HCT116 (cell line): ENCODE measurements around the gene COX15. TPM values are rescaled to one million over a fixed set of nuclear protein-coding genes. Genes with fewer than 3 reads are reported as not detected.
A peak's percentile ranks its signal among the peaks of the same experiment; 100 is the strongest.
"Not testable (repeated sequence)": the region's sequence is repeated elsewhere in the genome, so short reads cannot be mapped to it uniquely, and the experiment has no call there.

ENCODE experiments used
- ATAC-seq: fragments of 200-7000 bp; cut with Tn5 transposase; 2 replicates; pipeline ENCODE4 v1.9.1; 2020; ENCODE audit warnings: mild to moderate bottlenecking, moderate library complexity
- BruUV-seq: library from RNA; stranded (reverse); fragments of 400-500 nt; replicated peaks from 2 replicates; lab custom pipeline; 2021; lab: Mats Ljungman, UMichigan
- CTCF ChIA-PET: fragments of 300-600 bp; sonication (Branson Sonifier 250); formaldehyde crosslinking; loops from one replicate; lab custom pipeline; 2021; ENCODE audit warnings: antibody characterized with exemption; lab: Charles Lee
- POLR2A ChIA-PET: fragments of 300-600, 350-600 bp; sonication (Branson Sonifier 250); formaldehyde crosslinking; loops from one replicate; lab custom pipeline; 2021; ENCODE audit warnings: antibody characterized with exemption; lab: Charles Lee
- RAD21 ChIA-PET, 2 experiments: fragments of 300-600 bp; sonication (Branson Sonifier 250); formaldehyde crosslinking; loops; one replicate each; lab custom pipeline; 2023; ENCODE audit warnings: low total read pairs in 2 of 2; ENCODE audit not compliant: uncharacterized antibody in 2 of 2, unreplicated experiment in 2 of 2, low non-redundant PET in 1 of 2; lab: Charles Lee
- DNase-seq: peaks from one replicate; pipeline ENCODE4 v3.0.0-alpha.2; 2010; ENCODE audit warnings: low read depth, low spot score
- H2AFZ ChIP-seq: fragments of 200-600 bp; shearing (Covaris generic), sonication (generic); 2 replicates; pipeline ENCODE4 v1.6.1; 2017; ENCODE audit warnings: low read depth, mixed run types, mixed read lengths, antibody characterized with exemption, low read length; ENCODE audit not compliant: poor library complexity, severe bottlenecking
- H3K27ac ChIP-seq: 2 replicates; pipeline ENCODE4 v1.5.1; 2012; ENCODE audit warnings: low read depth, low read length
- H3K27me3 ChIP-seq: fragments of 200-600 bp; sonication (generic); 2 replicates; pipeline ENCODE4 v1.6.1; 2016; ENCODE audit warnings: mixed run types, low read length, mixed read lengths; ENCODE audit not compliant: insufficient read depth
- H3K36me3 ChIP-seq, 2 experiments: fragments of 200-500 bp in 1 of 2; fragments of 200-600 bp in 1 of 2; sonication (Bioruptor generic) in 1 of 2; sonication (generic) in 1 of 2; 2 replicates each; pipeline versions ENCODE4 v1.5.1 to v1.6.1; 2014 to 2016; ENCODE audit warnings: low read length in 2 of 2, inconsistent platforms in 1 of 2, mixed read lengths in 1 of 2, mixed run types in 1 of 2; ENCODE audit not compliant: insufficient read depth in 2 of 2, control insufficient read depth in 1 of 2
- H3K4me1 ChIP-seq, 2 experiments: fragments of 200-600 bp in 1 of 2; sonication (generic) in 1 of 2; 2 replicates each; pipeline versions ENCODE4 v1.5.1 to v1.6.1; 2012 to 2017; ENCODE audit warnings: low read length in 2 of 2, inconsistent platforms in 1 of 2, mild to moderate bottlenecking in 1 of 2, mixed read lengths in 1 of 2, mixed run types in 1 of 2, moderate library complexity in 1 of 2; ENCODE audit not compliant: insufficient read depth in 2 of 2, control insufficient read depth in 1 of 2
- H3K4me2 ChIP-seq: fragments of 200-600 bp; sonication (generic); 2 replicates; pipeline ENCODE4 v1.6.1; 2017; ENCODE audit warnings: mixed run types, low read length, mixed read lengths
- H3K4me3 ChIP-seq, 2 experiments: fragments of 200-600 bp in 1 of 2; sonication (generic) in 1 of 2; replicated peaks in 1 of 2; 2 replicates each; pipeline ENCODE4 v1.5.1; 2011 to 2016; ENCODE audit warnings: low read length in 2 of 2, control low read depth in 1 of 2, low read depth in 1 of 2, mild to moderate bottlenecking in 1 of 2, mixed read lengths in 1 of 2, mixed run types in 1 of 2
- H3K79me2 ChIP-seq: fragments of 200-600 bp; sonication (generic); 2 replicates; pipeline ENCODE4 v1.6.1; 2017; ENCODE audit warnings: mild to moderate bottlenecking, mixed run types, low read length, moderate library complexity, mixed read lengths; ENCODE audit not compliant: insufficient read depth
- H3K9ac ChIP-seq: fragments of 200-600 bp; sonication (generic); 2 replicates; pipeline ENCODE4 v1.6.1; 2016; ENCODE audit warnings: low read length, mixed read lengths
- H3K9me2 ChIP-seq: fragments of 200-600 bp; sonication (generic), shearing (Covaris generic); 2 replicates; pipeline ENCODE4 v1.6.1; 2017; ENCODE audit warnings: mixed run types, mild to moderate bottlenecking, moderate library complexity; ENCODE audit not compliant: insufficient read depth
- H3K9me3 ChIP-seq, 2 experiments: fragments of 200-500 bp in 1 of 2; fragments of 200-600 bp in 1 of 2; sonication (Bioruptor generic) in 1 of 2; sonication (generic) in 1 of 2; 2 replicates each; pipeline ENCODE4 v1.6.1; 2014 to 2017; ENCODE audit warnings: low read length in 2 of 2, mixed read lengths in 2 of 2, inconsistent platforms in 1 of 2, low read depth in 1 of 2, mild to moderate bottlenecking in 1 of 2, mixed run types in 1 of 2, moderate library complexity in 1 of 2; ENCODE audit not compliant: control insufficient read depth in 1 of 2, insufficient read depth in 1 of 2
- H4K20me1 ChIP-seq: fragments of 200-600 bp; sonication (generic), shearing (Covaris generic); 2 replicates; pipeline ENCODE4 v1.6.1; 2017; ENCODE audit warnings: mixed run types, mild to moderate bottlenecking, moderate library complexity; ENCODE audit not compliant: insufficient read depth
- EGR1 ChIP-seq: IDR thresholded peaks from 2 replicates; pipeline ENCODE4 v1.6.1; 2012; ENCODE audit warnings: low read depth
- EZH2 ChIP-seq: fragments of 200-600 bp; sonication (generic); IDR thresholded peaks from 2 replicates; pipeline ENCODE4 v1.6.1; 2017; ENCODE audit warnings: antibody characterized with exemption, mixed run types
- EZH2phosphoT487 ChIP-seq: fragments of 200-600 bp; IDR thresholded peaks from 2 replicates; pipeline ENCODE4 v1.6.1; 2018; ENCODE audit warnings: antibody characterized with exemption, borderline replicate concordance
- FOSL1 ChIP-seq: IDR thresholded peaks from 2 replicates; pipeline ENCODE4 v1.6.1; 2012; ENCODE audit warnings: low read depth
- JUND ChIP-seq: IDR thresholded peaks from 2 replicates; pipeline ENCODE4 v1.6.1; 2012
- POLR2A ChIP-seq: IDR thresholded peaks from 2 replicates; pipeline ENCODE4 v1.7.0; 2011; ENCODE audit warnings: borderline replicate concordance; ENCODE audit not compliant: insufficient read depth, insufficient read length; ENCODE audit errors: extremely low read depth
- POLR2AphosphoS5 ChIP-seq: IDR thresholded peaks from 2 replicates; pipeline ENCODE4 v1.6.1; 2011; ENCODE audit warnings: mild to moderate bottlenecking, low read depth, low read length, moderate library complexity
- RAD21 ChIP-seq: IDR thresholded peaks from 2 replicates; pipeline ENCODE4 v1.6.1; 2012; ENCODE audit warnings: low read depth, mild to moderate bottlenecking
- SIN3A ChIP-seq: IDR thresholded peaks from 2 replicates; pipeline ENCODE4 v1.6.1; 2012; ENCODE audit warnings: low read depth
- SP1 ChIP-seq: IDR thresholded peaks from 2 replicates; pipeline ENCODE4 v1.6.1; 2012; ENCODE audit warnings: low read depth
- SRF ChIP-seq: IDR thresholded peaks from 2 replicates; pipeline ENCODE4 v1.6.1; 2012; ENCODE audit warnings: low read depth
- TCF7L2 ChIP-seq: IDR thresholded peaks from 2 replicates; pipeline ENCODE4 v1.7.0; 2011; ENCODE audit warnings: borderline replicate concordance, inconsistent platforms; ENCODE audit not compliant: insufficient read depth, insufficient read length; ENCODE audit errors: extremely low read depth
- ZFX ChIP-seq: fragments of 450-650 bp; IDR thresholded peaks from 2 replicates; pipeline ENCODE4 v1.6.1; 2017
- ZNF274 ChIP-seq: fragments of 200-500 bp; sonication (Bioruptor generic); IDR thresholded peaks from 2 replicates; pipeline ENCODE4 v1.6.1; 2014; ENCODE audit warnings: mild to moderate bottlenecking, low read depth, low read length, inconsistent platforms
- intact Hi-C: fragments of 100-400 bp; cut with micrococcal nuclease; formaldehyde crosslinking; loops from 2 replicates; pipeline ENCODE4 v1.10.0; 2022
- total RNA-seq: library from RNA; stranded (reverse); gene quantifications from one replicate; pipeline ENCODE4 v1.2.1, GENCODE V29; 2021; ENCODE audit not compliant: unreplicated experiment
- TF ChIP-seq, protein P1 (sequence below): IDR thresholded peaks from 2 replicates; pipeline ENCODE4 v1.6.1; 2012

COX15 gene
- total RNA-seq, 1 experiment from 2014 or later = 79.6 TPM

DNA sequence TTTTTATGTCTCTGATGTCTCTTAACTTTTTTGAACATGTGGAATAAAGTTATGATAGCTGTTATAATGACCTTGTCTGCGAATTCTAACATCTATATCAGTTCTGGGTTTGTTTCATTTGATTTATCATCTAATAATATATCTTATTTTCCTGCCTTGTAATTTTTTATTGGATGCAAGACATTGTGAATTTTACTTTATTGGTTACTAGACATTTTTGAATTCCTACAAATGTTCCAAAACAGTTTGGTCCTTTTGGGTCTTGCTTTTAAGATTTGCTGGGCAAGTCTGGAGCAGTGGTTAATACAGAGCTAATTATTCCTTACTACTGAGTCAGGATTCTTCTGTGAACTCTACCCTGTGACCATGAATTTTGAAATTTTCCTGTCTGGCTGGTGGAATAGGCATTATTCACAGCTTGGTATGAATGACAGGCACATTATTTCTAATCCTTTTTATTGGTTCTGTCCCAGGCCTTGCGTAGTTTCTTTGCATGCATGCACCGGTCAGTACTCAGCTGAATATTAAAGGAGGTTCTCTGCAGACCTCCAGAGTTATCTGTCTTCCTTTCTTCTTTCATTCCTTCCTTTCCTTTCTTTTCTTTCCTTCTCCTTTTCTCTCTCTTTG, 9.1 kb upstream of the COX15 start:
- H3K27ac ChIP-seq = no peak overlapping the region
- peaks cover 15 to 30% of the 10 kb centered on the region in 2 experiments for H3K4me1 ChIP-seq
- CTCF ChIA-PET = interaction anchor here (0.8 to 1.5 kb wide), 2 partner anchors 9 to 20 kb away, joined by 3 read pairs; partner anchors contain the start of genes COX15 and CUTC
- peaks cover 75% of the 10 kb centered on the region for H3K79me2 ChIP-seq
- H3K4me3 ChIP-seq = no peak overlapping the region
- H2AFZ ChIP-seq = no peak overlapping the region
- H4K20me1 ChIP-seq = no peaks in the 10 kb centered on the region
- POLR2A ChIA-PET = interaction anchor here (1.0 to 1.6 kb wide), 2 partner anchors 8 to 9 kb away, joined by 3 to 4 read pairs; partner anchors contain the start of genes COX15 and CUTC
- H3K9me2 ChIP-seq = no peaks in the 10 kb centered on the region
- ATAC-seq (no peak), DNase-seq (no peak)
- no peak overlapping the region for H3K9ac ChIP-seq
- no TSS peak for BruUV-seq
- no peak overlapping the region for H3K4me2 ChIP-seq
- H3K9me3 ChIP-seq = peaks cover 10 to 26% of the 10 kb centered on the region in 2 experiments; a peak in 3 of 4 replicates
- RAD21 ChIA-PET = no interaction called here
- H3K27me3 ChIP-seq = no peaks in the 10 kb centered on the region
- H3K36me3 ChIP-seq = peaks cover 91 to 92% of the 10 kb centered on the region in 2 experiments
- TF ChIP-seq POLR2AphosphoS5 = no peak
- intact Hi-C loops = no loop called here

DNA sequence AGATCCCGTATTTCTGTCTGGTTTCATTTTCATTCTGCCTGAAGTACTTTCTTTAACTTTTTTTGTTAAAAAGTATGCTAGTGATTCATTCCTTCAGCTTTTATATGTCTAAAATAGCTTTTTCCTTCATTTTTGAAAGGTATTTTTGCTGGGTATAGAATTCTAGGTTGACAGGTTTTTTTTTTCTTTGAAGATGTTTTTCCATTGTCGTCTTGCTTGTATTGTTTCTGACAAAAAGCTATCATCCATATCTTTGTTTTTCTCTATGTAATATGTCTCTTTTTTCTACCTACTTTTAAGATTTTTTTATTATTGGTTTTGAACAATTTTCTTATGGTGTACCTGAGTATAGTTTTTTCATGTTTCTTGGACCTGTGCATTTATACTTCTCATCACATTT, 8.3 kb upstream of the COX15 start:
- peaks cover 87 to 92% of the 10 kb centered on the region in 2 experiments for H3K36me3 ChIP-seq
- ChIA-PET CTCF (no interaction called here), POLR2A (interaction anchor here (0.8 to 1.4 kb wide), 2 partner anchors 9 to 34 kb away, joined by 4 to 5 read pairs; no protein-coding TSS in a partner anchor), RAD21 (no interaction called here)
- no peak overlapping the region for H3K4me2 ChIP-seq
- H3K79me2 ChIP-seq = peaks cover 79% of the 10 kb centered on the region
- no peak overlapping the region for H3K9ac ChIP-seq
- peaks cover 10 to 26% of the 10 kb centered on the region in 2 experiments; a peak in 3 of 4 replicates for H3K9me3 ChIP-seq
- no peaks in the 10 kb centered on the region for H3K9me2 ChIP-seq
- no peaks in the 10 kb centered on the region for H4K20me1 ChIP-seq
- no peak overlapping the region for H3K27ac ChIP-seq
- TF ChIP-seq SRF (no peak), EZH2phosphoT487 (no peak), SP1 (no peak), EZH2 (no peak), ZNF274 (no peak), FOSL1 (no peak), TCF7L2 (no peak), POLR2A (no peak), SIN3A (no peak), RAD21 (no peak), JUND (no peak), EGR1 (no peak), ZFX (no peak)
- TF ChIP-seq, protein P1, sequence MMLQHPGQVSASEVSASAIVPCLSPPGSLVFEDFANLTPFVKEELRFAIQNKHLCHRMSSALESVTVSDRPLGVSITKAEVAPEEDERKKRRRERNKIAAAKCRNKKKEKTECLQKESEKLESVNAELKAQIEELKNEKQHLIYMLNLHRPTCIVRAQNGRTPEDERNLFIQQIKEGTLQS = no peak
- TF ChIP-seq, all 23 proteins: peak for 0
- no peaks in the 10 kb centered on the region for H3K27me3 ChIP-seq
- H3K4me3 ChIP-seq = no peak overlapping the region
- H2AFZ ChIP-seq = no peak overlapping the region
- intact Hi-C loops = no loop called here
- ATAC-seq = no peak
- TSS peak; percentile 0 for BruUV-seq
- peaks cover 15 to 30% of the 10 kb centered on the region in 2 experiments for H3K4me1 ChIP-seq
- no peak for DNase-seq

- Histone ChIP-seq H3K4me1 (peaks cover 15 to 16% of the 10 kb centered on the region in 2 experiments; a peak in 3 of 4 replicates), H3K27ac (peak overlapping the region; percentile 99), H3K36me3 (peaks cover 28 to 33% of the 10 kb centered on the region in 2 experiments), H3K79me2 (peaks cover 86% of the 10 kb centered on the region)
- H4K20me1 ChIP-seq, H3K9me3 ChIP-seq, H3K4me2 ChIP-seq, H3K4me3 ChIP-seq, POLR2A ChIA-PET, H3K9ac ChIP-seq, BruUV-seq, H3K27me3 ChIP-seq, RAD21 ChIA-PET, H2AFZ ChIP-seq, ATAC-seq, DNase-seq, H3K9me2 ChIP-seq: not testable (repeated sequence)
- intact Hi-C loops = loop anchor here (5.0 to 10.0 kb wide), 2 partner anchors 302 to 451 kb away; partner anchors contain the start of genes ERLIN1 and GOT1
- CTCF ChIA-PET = interaction anchor here (1.8 kb wide), 1 partner anchor 24 kb away, joined by 4 read pairs; no protein-coding TSS in a partner anchor
Observed at GRCh38 chr10:99734111-99734510, 2.2 kb upstream of the COX15 start.
